Fibroblast of lung (primary cell): ENCODE results near the gene KRT76.

Experiments used
- CTCF ChIP-seq, 2 donors: IDR thresholded peaks in 1 of 2; conservative IDR thresholded peaks in 1 of 2; 1 replicate in 1 of 2; 2 replicates in 1 of 2; pipeline ENCODE4 v1.5.1; 2011 to 2012; ENCODE audit warnings: low read length in 2 of 2, control low read depth in 1 of 2, inconsistent platforms in 1 of 2, low read depth in 1 of 2, mild to moderate bottlenecking in 1 of 2
- EZH2 ChIP-seq: IDR thresholded peaks from 2 replicates; pipeline ENCODE4 v1.5.1; 2012; ENCODE audit warnings: low read length, control low read depth, mild to moderate bottlenecking; ENCODE audit errors: missing control alignments

GRCh38 chr12:52796839-52797528 lies 19.8 kb upstream of the KRT76 start:
- TF ChIP-seq CTCF (conservative IDR thresholded peaks at IDR 0.05 in 1 of 2, IDR thresholded peaks at IDR 0.05 in 1 of 2; ENCODE audit: low read depth in 1 of 2, low read length in 2 of 2) (no peak), EZH2 (no peak)
